PC-9 (cell line): ENCODE measurements around the gene ACYP2. TPM values are rescaled to one million over a fixed set of nuclear protein-coding genes. Genes with fewer than 3 reads are reported as not detected.

ENCODE experiments used
- BruUV-seq: library from RNA; stranded (reverse); fragments of 400-500 nt; replicated peaks from 2 replicates; lab custom pipeline; 2021; lab: Mats Ljungman, UMichigan
- CTCF ChIA-PET: fragments of 300-600 bp; sonication (Branson Sonifier 250); formaldehyde crosslinking; loops from one replicate; lab custom pipeline; 2022; ENCODE audit warnings: antibody characterized with exemption; lab: Charles Lee
- POLR2A ChIA-PET: fragments of 300-600 bp; sonication (Branson Sonifier 250); formaldehyde crosslinking; loops from one replicate; lab custom pipeline; 2022; ENCODE audit warnings: antibody characterized with exemption; ENCODE audit not compliant: unreplicated experiment; lab: Charles Lee
- DNase-seq, 2 experiments: peaks; one replicate each; pipeline versions ENCODE4 v3.0.0 to v3.0.0-alpha.2; 2015 to 2022; ENCODE audit warnings: mixed read lengths in 1 of 2
- H2AFZ ChIP-seq: fragments of 200-600 bp; sonication (generic); 2 replicates; pipeline ENCODE4 v1.8.1; 2017; ENCODE audit warnings: antibody characterized with exemption
- H3F3A ChIP-seq: fragments of 200-600 bp; sonication (generic); 2 replicates; pipeline ENCODE4 v1.8.1; 2017; ENCODE audit warnings: antibody characterized with exemption, mild to moderate bottlenecking, low read depth; ENCODE audit not compliant: insufficient read depth
- H3K27ac ChIP-seq: fragments of 200-600 bp; sonication (generic); 2 replicates; pipeline ENCODE4 v1.6.1; 2016; ENCODE audit warnings: mixed run types
- H3K27me3 ChIP-seq: fragments of 200-600 bp; sonication (generic); 2 replicates; pipeline ENCODE4 v1.6.1; 2016; ENCODE audit warnings: low read depth, mixed run types; ENCODE audit not compliant: insufficient read depth
- H3K36me3 ChIP-seq: fragments of 200-600 bp; sonication (generic); 2 replicates; pipeline ENCODE4 v1.6.1; 2016; ENCODE audit warnings: low read depth, mixed run types
- H3K4me1 ChIP-seq: fragments of 200-600 bp; sonication (generic); replicated peaks from 2 replicates; pipeline ENCODE4 v1.6.1; 2016; ENCODE audit warnings: mixed run types; ENCODE audit not compliant: insufficient read depth
- H3K4me2 ChIP-seq: fragments of 200-600 bp; sonication (generic); 2 replicates; pipeline ENCODE4 v1.6.1; 2017; ENCODE audit warnings: mixed run types
- H3K4me3 ChIP-seq: fragments of 200-600 bp; sonication (generic); 2 replicates; pipeline ENCODE4 v1.6.1; 2016; ENCODE audit warnings: mixed run types
- H3K79me2 ChIP-seq: fragments of 200-600 bp; sonication (generic); 2 replicates; pipeline ENCODE4 v1.6.1; 2017; ENCODE audit warnings: low read depth, mixed run types
- H3K9me2 ChIP-seq: fragments of 200-600 bp; sonication (generic); 2 replicates; pipeline ENCODE4 v1.8.1; 2017; ENCODE audit warnings: mild to moderate bottlenecking; ENCODE audit not compliant: insufficient read depth
- H3K9me3 ChIP-seq: fragments of 200-600 bp; sonication (generic); 2 replicates; pipeline ENCODE4 v1.8.1; 2016; ENCODE audit warnings: low read depth; ENCODE audit not compliant: insufficient read depth
- H4K20me1 ChIP-seq: fragments of 200-600 bp; sonication (generic); 2 replicates; pipeline ENCODE4 v1.8.1; 2017; ENCODE audit not compliant: insufficient read depth
- EZH2 ChIP-seq: fragments of 200-600 bp; sonication (generic); IDR thresholded peaks from 2 replicates; pipeline ENCODE4 v1.8.0; 2017; ENCODE audit warnings: antibody characterized with exemption, low read depth
- intact Hi-C: fragments of 100-400 bp; cut with micrococcal nuclease; formaldehyde crosslinking; loops from one replicate; pipeline ENCODE4 v1.10.0; 2022; ENCODE audit not compliant: unreplicated experiment
- total RNA-seq: library from RNA; stranded (reverse); gene quantifications from 2 replicates; pipeline ENCODE4 v1.2.3, GENCODE V29; 2021
- TF ChIP-seq, protein P1 (sequence below): fragments of 200-600 bp; sonication (generic); conservative IDR thresholded peaks from 2 replicates; pipeline ENCODE4 v1.6.1; 2017; ENCODE audit warnings: mixed run types, antibody characterized with exemption, mild to moderate bottlenecking, moderate library complexity

Gene ACYP2
- total RNA-seq, 1 experiment from 2014 or later: 25.9 TPM

DNA sequence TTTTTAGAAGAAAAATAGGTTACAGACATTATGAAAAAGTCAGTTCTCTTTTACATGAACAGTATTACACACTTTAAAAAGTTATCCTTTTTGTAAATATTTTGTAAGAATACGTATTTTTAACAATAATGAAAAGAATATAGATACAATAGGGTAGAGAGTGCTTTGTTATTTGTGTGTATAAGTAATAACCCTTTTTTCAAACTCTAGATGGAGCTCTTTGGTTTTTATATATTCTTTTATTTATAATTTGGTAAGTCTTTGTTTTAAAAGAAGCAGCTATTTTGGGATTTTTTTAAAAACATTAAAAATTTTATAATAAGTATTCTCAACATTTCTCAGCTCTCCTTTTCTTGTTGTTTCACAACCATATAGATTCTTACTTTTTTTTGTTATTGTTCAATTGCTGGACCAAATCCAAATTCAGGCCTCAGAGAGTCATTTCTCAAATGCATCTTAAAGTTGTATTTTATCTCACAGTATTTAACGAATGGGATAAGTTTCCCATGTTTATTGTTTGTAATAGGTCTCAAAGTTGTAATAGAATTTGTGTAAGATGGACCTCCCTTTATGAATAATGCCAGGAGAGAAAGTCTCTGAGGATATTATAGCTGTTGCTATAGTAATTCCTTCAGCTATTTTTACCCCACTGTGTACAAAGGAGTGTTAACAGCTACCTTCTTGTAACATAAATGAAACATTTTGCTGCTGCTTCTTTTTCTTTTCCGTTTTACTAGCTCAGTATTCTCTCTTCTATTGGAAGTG is 46.4 kb downstream of the ACYP2 start:
- Histone ChIP-seq H3K4me1 (no peaks in the 10 kb centered on the region), H3K27ac (no peak overlapping the region), H3K9me3 (no peaks in the 10 kb centered on the region), H3K79me2 (no peaks in the 10 kb centered on the region), H4K20me1 (no peaks in the 10 kb centered on the region), H3F3A (no peaks in the 10 kb centered on the region), H3K36me3 (no peaks in the 10 kb centered on the region), H3K4me2 (no peak overlapping the region), H3K27me3 (no peaks in the 10 kb centered on the region), H3K4me3 (no peak overlapping the region), H3K9me2 (no peaks in the 10 kb centered on the region), H2AFZ (no peak overlapping the region)
- DNase-seq: no peak
- BruUV-seq: no TSS peak
- TF ChIP-seq, protein P1, sequence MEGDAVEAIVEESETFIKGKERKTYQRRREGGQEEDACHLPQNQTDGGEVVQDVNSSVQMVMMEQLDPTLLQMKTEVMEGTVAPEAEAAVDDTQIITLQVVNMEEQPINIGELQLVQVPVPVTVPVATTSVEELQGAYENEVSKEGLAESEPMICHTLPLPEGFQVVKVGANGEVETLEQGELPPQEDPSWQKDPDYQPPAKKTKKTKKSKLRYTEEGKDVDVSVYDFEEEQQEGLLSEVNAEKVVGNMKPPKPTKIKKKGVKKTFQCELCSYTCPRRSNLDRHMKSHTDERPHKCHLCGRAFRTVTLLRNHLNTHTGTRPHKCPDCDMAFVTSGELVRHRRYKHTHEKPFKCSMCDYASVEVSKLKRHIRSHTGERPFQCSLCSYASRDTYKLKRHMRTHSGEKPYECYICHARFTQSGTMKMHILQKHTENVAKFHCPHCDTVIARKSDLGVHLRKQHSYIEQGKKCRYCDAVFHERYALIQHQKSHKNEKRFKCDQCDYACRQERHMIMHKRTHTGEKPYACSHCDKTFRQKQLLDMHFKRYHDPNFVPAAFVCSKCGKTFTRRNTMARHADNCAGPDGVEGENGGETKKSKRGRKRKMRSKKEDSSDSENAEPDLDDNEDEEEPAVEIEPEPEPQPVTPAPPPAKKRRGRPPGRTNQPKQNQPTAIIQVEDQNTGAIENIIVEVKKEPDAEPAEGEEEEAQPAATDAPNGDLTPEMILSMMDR: peak; percentile 55
- no peak for TF ChIP-seq EZH2
- CTCF ChIA-PET: interaction anchor here (0.6 kb wide), 1 partner anchor 418 kb away, joined by 3 read pairs; no protein-coding TSS in a partner anchor
- POLR2A ChIA-PET: no interaction called here
- intact Hi-C loops: no loop called here

DNA sequence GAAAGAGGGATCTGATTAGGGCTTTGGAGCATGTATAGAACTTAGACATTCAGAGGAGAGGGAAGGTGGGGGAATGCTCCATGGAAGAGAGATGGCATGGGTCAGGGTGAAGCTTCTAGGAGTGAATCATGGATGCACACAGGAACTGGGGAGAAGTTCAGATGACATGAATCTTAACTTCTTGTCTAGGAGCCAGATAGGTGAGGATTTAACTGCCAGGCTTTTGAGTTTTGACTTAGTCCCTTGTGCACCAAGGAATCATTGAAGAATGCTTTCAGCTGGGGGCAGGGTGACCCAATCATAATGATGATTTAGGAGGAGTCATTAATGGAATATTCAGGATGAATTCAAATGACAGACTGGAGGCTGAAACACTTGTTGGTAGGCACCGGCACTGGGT is 48.7 kb downstream of the ACYP2 start:
- DNase-seq: no peak
- Histone ChIP-seq H3K9me3 (no peaks in the 10 kb centered on the region), H4K20me1 (no peaks in the 10 kb centered on the region), H3K9me2 (no peaks in the 10 kb centered on the region), H3K27me3 (no peaks in the 10 kb centered on the region), H3K36me3 (no peaks in the 10 kb centered on the region), H3K4me1 (no peaks in the 10 kb centered on the region), H2AFZ (no peak overlapping the region), H3F3A (no peaks in the 10 kb centered on the region), H3K27ac (no peak overlapping the region), H3K79me2 (no peaks in the 10 kb centered on the region), H3K4me2 (no peak overlapping the region), H3K4me3 (no peak overlapping the region)
- BruUV-seq: no TSS peak
- no peak for TF ChIP-seq EZH2
- TF ChIP-seq, protein P1: no peak
- POLR2A ChIA-PET: no interaction called here
- intact Hi-C loops: no loop called here
- CTCF ChIA-PET: interaction anchor here (0.7 kb wide), 1 partner anchor 608 kb away, joined by 3 read pairs; no protein-coding TSS in a partner anchor

DNA sequence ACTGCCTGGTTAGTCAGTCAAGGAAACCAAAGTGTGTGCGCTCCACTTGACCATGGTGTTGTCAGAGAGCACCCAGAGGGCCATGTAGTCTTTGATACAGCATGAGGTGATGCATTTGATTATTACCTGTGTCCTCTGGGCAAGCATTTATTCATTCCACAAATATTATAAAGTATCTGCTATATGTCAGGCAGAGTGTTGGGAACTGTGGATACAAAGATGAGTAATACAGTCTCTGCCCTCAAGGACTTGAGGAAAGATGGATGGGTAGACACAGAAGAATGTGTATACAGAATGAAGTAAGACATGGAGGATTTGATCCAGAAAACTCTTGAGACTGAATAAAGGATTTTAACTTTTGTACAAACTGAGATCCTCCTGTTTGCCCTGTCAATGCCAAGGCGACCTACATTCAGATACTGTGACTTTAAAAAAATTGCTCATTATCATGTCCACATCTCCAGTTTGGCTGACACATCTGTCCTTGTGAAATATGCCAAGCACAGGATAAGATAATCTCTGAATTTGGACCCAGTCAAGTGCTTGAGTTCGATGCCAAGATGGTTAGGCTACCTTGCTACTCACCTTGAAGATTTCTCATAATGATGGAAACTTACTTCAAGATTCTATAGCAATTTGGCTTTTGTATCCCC is 50.8 kb downstream of the ACYP2 start:
- Histone ChIP-seq H3K9me2 (no peaks in the 10 kb centered on the region), H3K27ac (no peak overlapping the region), H3K9me3 (no peaks in the 10 kb centered on the region), H3K4me2 (no peak overlapping the region), H3F3A (no peaks in the 10 kb centered on the region), H3K4me3 (no peak overlapping the region), H3K27me3 (no peaks in the 10 kb centered on the region), H2AFZ (no peak overlapping the region), H3K4me1 (no peaks in the 10 kb centered on the region), H3K79me2 (no peaks in the 10 kb centered on the region), H3K36me3 (no peaks in the 10 kb centered on the region), H4K20me1 (no peaks in the 10 kb centered on the region)
- no peak for TF ChIP-seq EZH2
- TF ChIP-seq, protein P1: no peak
- ChIA-PET CTCF (no interaction called here), POLR2A (no interaction called here)
- intact Hi-C loops: no loop called here
- BruUV-seq: no TSS peak
- DNase-seq: no peak
